HG03575 (cell line): Measurements from ENCODE around the gene CPA3.

ENCODE experiments used
- ATAC-seq: cut with Tn5 transposase; IDR thresholded peaks from one replicate; pipeline ENCODE4 v1.9.1; 2021; ENCODE audit not compliant: unreplicated experiment, insufficient number of reproducible peaks, low FRiP score; ENCODE audit errors: extremely low read depth

The CPA3 gene

DNA sequence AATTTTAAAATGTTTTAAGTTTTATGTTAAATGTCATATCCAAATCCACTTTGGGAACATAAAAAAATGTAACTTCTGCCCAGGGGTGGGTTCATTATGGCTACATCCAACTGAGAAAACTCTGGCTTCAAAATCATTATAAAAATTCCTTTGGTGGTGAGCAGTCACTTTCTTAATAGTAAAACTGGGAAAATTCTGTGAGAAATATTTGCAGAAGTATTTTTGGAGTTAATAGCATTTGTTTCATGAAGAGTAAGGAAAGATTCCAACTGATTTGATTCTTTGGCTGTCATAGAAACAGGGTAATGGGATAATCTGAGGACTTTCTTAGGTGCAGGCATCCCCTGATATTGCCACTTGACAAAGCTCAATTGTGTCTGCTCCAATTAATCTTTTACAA lies 38.8 kb downstream of the CPA3 start:
- ATAC-seq = no peak

DNA sequence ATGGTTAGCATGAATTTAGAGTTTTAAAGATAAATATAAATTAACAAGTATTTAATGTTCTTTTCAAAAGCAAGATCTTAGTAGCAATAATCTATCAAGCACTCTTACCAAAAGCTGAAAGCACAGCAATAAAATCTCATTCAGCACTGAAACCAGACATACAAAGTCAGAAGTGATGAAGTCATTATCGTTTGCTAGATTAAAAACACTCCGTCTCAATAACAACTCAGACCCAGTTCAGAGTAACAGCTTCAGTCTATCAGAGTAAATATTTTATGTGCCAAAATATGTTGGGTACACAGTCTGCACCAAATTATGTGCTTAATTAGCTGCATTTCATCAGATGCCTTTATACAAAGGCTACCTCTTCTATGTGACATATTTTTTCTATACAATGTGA lies 41.6 kb downstream of the CPA3 start:
- ATAC-seq = no peak

DNA sequence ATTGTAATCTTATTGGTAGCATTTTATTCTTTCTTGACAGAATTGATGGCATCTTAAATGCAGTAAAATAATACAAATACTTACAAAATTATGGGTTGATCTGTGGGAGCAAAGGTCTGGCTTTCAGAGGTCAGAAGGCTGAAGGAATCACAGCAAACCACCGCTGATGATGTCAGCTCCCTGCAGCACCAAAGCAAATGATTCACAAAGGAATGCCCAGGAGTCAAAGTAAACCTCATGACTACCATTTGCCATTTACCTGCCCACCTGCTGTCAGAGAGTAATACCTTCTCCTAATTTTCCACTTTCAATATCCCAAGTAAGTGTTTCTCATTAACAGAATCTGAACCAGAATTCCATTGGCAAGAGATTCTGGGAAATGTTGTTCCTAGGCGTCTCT lies 46.1 kb downstream of the CPA3 start:
- ATAC-seq = no peak

DNA sequence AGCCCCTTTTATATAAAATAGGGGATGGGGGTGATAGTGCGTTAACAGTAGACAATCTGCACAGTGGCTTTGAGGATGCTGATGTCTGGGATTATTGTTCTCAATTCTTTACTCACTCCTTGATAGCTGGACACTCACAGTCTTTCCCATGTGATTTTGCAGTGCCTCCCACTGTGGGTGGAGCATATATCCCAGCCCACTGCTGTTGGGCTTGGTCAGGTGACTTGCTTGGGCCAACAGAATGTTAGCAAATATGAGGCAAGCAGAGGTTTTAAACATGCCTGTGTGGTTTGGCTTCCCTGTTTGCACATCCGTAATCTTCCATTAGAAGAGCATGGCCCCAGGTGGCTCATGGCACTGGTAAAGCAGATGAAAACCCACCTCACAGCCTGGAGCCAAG lies 46.5 kb downstream of the CPA3 start:
- no peak for ATAC-seq

DNA sequence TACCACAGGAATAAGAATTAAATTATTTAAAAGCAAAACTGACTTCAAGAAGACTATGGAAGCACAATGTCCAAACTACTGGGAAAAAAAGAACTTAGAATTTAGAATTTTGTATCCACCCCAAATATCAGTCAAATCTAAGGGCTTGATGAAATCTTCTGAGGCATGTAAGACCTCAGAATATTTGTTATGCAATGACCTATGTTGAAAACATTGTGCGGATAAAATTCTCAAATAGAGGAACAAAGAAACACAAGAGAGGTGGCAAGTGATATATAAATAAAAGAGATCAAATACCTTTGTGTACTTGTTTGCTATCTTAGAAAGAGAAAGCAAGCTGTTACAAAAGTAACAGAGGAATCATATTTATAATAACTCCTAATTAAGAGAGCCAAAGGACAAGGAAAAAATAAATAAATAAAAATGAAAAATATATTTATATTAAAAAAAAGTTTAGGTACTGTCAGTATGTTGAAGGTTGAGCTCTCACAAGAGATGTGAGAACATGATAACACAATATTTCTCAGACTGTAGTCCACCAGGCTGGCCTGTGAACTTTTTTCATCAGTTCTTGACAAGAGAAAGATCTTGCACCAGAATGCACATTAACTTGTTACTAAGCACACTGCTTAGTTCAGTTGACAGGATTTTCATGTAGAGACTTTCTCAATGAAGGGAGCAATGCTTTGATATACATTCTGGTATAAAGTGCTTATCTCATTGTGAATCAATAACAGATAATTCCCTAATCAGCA lies 50.0 kb downstream of the CPA3 start:
- ATAC-seq = no peak

GRCh38 chr3:148916132-148916531 lies 51.0 kb downstream of the CPA3 start:
- no peak for ATAC-seq

DNA sequence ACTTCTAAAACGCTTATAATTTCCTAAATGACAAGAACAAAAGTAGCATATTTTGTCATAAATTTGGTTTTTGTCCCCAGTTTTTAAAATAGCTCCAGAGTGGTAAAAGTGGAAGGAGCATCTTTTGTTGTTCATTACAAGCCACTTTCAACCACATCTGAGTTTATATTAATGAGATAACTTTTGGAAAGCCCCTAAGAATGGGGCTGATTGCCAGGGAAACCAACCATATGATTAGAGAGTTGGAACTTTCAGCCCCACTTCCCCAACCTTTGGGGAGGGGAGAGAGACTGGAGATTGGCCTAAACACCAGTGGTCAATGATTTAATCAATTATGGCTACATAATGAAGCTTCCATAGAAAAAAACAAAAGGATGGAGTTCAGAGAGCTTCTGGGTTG lies 57.4 kb downstream of the CPA3 start:
- no peak for ATAC-seq

GRCh38 chr3:148923592-148923991 lies 58.5 kb downstream of the CPA3 start:
- no peak for ATAC-seq

DNA sequence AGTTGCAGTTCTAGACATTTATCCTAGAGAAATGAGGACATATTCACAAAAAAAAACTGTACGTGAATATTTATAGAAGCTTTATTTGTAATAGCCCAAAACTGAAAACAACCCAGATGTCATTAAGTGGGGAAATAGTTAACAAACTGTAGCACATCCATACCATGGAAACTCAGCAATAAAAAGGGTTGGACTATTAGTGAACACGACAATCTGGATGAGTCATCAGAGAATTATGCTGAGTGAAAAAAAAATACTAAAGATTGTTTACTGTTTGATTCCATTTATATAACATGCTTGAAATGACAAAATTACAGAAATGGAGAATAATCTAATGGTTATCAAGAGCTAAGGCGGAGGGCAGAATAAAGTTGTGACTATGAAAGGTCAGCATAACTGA lies 59.5 kb downstream of the CPA3 start:
- ATAC-seq = no peak

GRCh38 chr3:148925845-148926244 lies 60.7 kb downstream of the CPA3 start:
- ATAC-seq = no peak

GRCh38 chr3:148930752-148931151 lies 65.7 kb downstream of the CPA3 start:
- no peak for ATAC-seq

DNA sequence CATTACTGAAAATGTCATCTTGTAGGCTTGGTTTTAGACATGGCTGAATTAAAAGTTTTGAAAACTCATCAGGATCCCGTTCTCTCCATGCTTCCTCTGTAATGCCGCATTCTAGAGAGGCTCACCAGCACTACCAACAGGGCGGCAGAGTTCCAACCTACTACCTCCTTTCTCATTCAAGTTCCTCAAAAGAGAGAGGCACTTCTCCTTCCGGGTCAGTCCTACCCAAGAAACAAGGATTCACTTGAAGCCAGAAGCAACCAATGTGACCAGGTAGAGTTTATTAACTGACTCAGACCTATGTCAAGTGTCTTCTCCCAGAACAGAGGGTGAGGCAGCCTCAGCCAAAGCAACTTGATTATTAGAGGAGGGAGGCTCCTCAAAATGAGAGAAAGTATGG lies 66.5 kb downstream of the CPA3 start:
- ATAC-seq = no peak

DNA sequence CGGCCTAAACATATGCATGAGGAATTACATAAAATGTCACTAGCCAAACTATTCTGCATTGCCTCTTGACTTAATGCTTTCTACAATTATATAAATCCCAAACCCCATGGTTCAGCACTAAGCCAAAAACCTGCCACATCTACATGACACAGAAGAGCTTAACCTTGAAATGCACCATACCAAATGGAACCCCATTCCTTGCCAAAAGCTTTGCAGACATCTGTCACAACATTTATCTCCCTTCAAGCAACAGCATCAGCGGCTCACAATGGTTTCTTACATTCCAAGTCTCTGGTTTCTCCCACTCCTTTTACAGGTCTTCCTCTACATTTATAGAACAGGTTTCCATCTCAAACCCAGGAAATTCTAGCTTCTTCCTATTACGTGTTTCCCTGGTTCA lies 67.9 kb downstream of the CPA3 start:
- no peak for ATAC-seq

GRCh38 chr3:148937467-148938255 lies 72.6 kb downstream of the CPA3 start:
- no peak for ATAC-seq

GRCh38 chr3:148938306-148938705 lies 73.2 kb downstream of the CPA3 start:
- ATAC-seq = no peak

DNA sequence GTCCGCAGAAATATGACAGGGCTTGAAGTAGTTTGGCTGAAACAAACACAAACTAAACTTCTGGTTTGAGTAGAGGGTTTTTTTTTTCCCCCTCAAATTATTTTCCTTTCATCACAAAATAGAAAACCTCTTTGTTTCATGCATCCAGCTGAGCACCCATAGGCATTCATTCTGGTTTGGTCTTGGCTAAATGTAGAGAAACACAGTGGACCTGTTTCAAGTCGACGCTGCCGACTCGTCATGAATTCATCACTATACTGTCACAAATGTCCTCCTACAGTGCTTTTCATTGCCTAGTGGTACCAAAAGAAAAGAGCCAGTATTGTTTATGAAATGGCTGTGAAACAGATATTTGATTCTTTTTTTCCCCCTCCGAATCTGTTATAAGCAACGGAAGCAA lies 73.8 kb downstream of the CPA3 start:
- ATAC-seq = no peak

GRCh38 chr3:148940983-148941382 lies 75.9 kb downstream of the CPA3 start:
- ATAC-seq = no peak

DNA sequence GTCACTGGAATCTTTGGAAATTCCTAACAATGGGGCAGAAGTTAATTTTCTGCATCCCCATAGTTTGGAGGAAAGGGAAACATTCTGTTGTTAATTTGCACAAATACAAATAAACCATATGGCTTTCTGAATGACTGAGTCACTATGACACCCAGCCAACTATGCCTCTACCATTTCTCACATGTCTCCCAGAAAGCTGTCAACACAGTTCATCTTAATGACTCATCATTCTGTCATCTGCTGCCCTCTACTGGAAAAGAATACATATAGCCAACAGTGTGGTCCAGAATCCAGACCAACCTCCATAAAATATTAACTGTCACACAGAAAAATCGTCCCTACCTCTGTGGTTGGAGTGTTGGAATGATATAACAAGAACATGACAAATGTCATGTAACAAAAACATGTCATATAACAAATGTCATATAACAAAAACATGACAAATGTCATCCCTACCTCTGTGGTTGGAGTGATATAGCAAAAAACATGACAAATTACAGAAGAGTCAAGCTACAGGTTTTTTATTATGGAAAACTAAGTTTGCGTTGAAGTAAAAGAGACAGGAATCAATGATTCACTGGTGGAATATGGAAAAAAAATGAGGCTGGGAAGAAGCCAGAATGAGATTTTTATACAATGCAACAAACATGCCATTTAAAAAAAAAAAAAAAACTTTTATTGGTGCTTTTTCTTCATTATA lies 78.6 kb downstream of the CPA3 start:
- ATAC-seq = peak; percentile 93

DNA sequence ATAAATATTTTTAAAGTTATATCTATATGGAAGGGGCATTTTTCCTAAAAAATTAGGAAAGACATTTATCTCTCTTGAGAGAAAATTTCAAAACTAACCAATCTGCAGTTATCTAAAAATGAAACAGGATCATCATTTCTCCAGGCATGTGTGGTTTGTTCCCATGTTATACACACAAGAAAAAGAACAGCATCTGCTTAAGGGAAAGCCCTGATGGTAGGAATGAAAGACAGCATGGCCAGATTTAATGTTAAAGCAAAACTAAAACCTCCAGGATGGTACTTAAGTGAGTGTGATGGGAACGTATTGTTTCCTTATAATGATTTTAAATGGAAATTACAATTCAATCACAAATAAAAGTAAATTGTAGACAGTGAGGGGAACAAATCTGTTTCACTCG lies 80.0 kb downstream of the CPA3 start:
- ATAC-seq = no peak
